K562 (cell line): ENCODE data around the gene DHX8. TPM values are rescaled to one million over a fixed set of nuclear protein-coding genes. Genes with fewer than 3 reads are reported as not detected.

ENCODE experiments used
- ATAC-seq: fragments of 200-7000 bp; cut with Tn5 transposase; 3 replicates; pipeline ENCODE4 v1.9.1; 2020; ENCODE audit warnings: moderate library complexity
- Bru-seq: library from RNA; stranded (reverse); fragments of 400-500 nt; gene quantifications from one replicate; lab custom pipeline; 2021; lab: Mats Ljungman, UMichigan
- BruChase-seq, 2 experiments: library from RNA; stranded (reverse); fragments of 400-500 nt; gene quantifications; one replicate each; lab custom pipeline; 2021; lab: Mats Ljungman, UMichigan
- BruUV-seq: library from RNA; stranded (reverse); fragments of 400-500 nt; replicated peaks from 2 replicates; lab custom pipeline; 2021; lab: Mats Ljungman, UMichigan
- CTCF ChIA-PET: fragments of 300-600 bp; formaldehyde crosslinking; extraction: SDS; loops from one replicate; lab custom pipeline; 2021; ENCODE audit warnings: low intra/inter-chr PET ratio; lab: Yijun Ruan, JAX
- POLR2A ChIA-PET: fragments of 300-600, 350-650 bp; sonication (Branson Sonifier 250); formaldehyde crosslinking; extraction: SDS; loops from one replicate; lab custom pipeline; 2021; ENCODE audit warnings: antibody characterized with exemption, inconsistent platforms; lab: Yijun Ruan, JAX
- DNase-seq, 4 experiments: peaks; one replicate each; pipeline versions ENCODE4 v3.0.0 to v3.0.0-alpha.2; 2011 to 2018; ENCODE audit warnings: low spot score in 3 of 4, mixed read lengths in 3 of 4; ENCODE audit errors: extremely low read depth in 1 of 4
- FAIRE-seq: peaks from 2 replicates; lab custom pipeline; 2011; peaks lifted over from hg19 to GRCh38; lab: Jason Lieb, UNC
- H2AFZ ChIP-seq: 2 replicates; pipeline ENCODE4 v1.6.0; 2011; ENCODE audit warnings: low read depth, low read length, control low read depth, inconsistent platforms
- H3K27ac ChIP-seq: fragments of 200-600 bp; 3 replicates; pipeline ENCODE4 v1.8.0; 2011; ENCODE audit warnings: low read depth, mild to moderate bottlenecking, control low read depth, inconsistent platforms, low read length, moderate library complexity, mixed read lengths; ENCODE audit errors: extremely low read depth
- H3K27me3 ChIP-seq, 2 experiments: fragments of 300-600 bp in 1 of 2; 2 replicates in 1 of 2; 3 replicates in 1 of 2; pipeline versions ENCODE4 v1.6.0 to v1.8.0; 2011; ENCODE audit warnings: inconsistent platforms in 2 of 2, low read length in 2 of 2, mild to moderate bottlenecking in 1 of 2, mixed read lengths in 1 of 2, moderate library complexity in 1 of 2; ENCODE audit not compliant: control insufficient read depth in 2 of 2, insufficient read depth in 2 of 2
- H3K36me3 ChIP-seq: fragments of 300-600 bp; 3 replicates; pipeline ENCODE4 v1.8.0; 2011; ENCODE audit warnings: mild to moderate bottlenecking, low read length, inconsistent platforms; ENCODE audit not compliant: control insufficient read depth, insufficient read depth
- H3K4me1 ChIP-seq, 2 experiments: fragments of 200-600 bp in 1 of 2; replicated peaks in 1 of 2; 2 replicates in 1 of 2; 3 replicates in 1 of 2; pipeline versions ENCODE4 v1.5.1 to v1.8.0; 2011; ENCODE audit warnings: inconsistent platforms in 2 of 2, low read length in 2 of 2, mild to moderate bottlenecking in 1 of 2, mixed read lengths in 1 of 2, moderate library complexity in 1 of 2; ENCODE audit not compliant: control insufficient read depth in 2 of 2, insufficient read depth in 2 of 2
- H3K4me2 ChIP-seq: 2 replicates; pipeline ENCODE4 v1.6.1; 2011; ENCODE audit warnings: low read length, control low read depth, inconsistent platforms, mixed read lengths; ENCODE audit not compliant: insufficient read depth
- H3K4me3 ChIP-seq: fragments of 200-600 bp; sonication (generic), shearing (Covaris generic); 2 replicates; pipeline ENCODE4 v1.5.1; 2016; ENCODE audit warnings: control low read depth, inconsistent platforms
- H3K79me2 ChIP-seq: fragments of 200-600 bp; 3 replicates; pipeline ENCODE4 v1.8.0; 2011; ENCODE audit warnings: low read length, inconsistent platforms; ENCODE audit not compliant: control insufficient read depth, insufficient read depth
- H3K9ac ChIP-seq, 2 experiments: 2 replicates each; pipeline versions ENCODE4 v1.6.0 to v1.6.1; 2011; ENCODE audit warnings: low read depth in 2 of 2, low read length in 2 of 2, control low read depth in 1 of 2, inconsistent platforms in 1 of 2, mild to moderate bottlenecking in 1 of 2, mixed read lengths in 1 of 2; ENCODE audit not compliant: insufficient read depth in 1 of 2
- H3K9me1 ChIP-seq: one replicate; pipeline ENCODE4 v1.6.0; 2011; ENCODE audit warnings: inconsistent platforms, mild to moderate bottlenecking, low read length, moderate library complexity; ENCODE audit not compliant: control insufficient read depth, insufficient read depth
- H3K9me3 ChIP-seq: replicated peaks from 2 replicates; pipeline ENCODE4 v1.5.1; 2011; ENCODE audit warnings: low read depth, low read length, inconsistent platforms; ENCODE audit not compliant: control insufficient read depth, insufficient read depth
- H4K20me1 ChIP-seq: replicated peaks from 2 replicates; pipeline ENCODE4 v1.6.1; 2011; ENCODE audit warnings: low read length, inconsistent platforms, mixed read lengths; ENCODE audit not compliant: control insufficient read depth, insufficient read depth
- HCFC1 ChIP-seq: IDR thresholded peaks from 2 replicates; pipeline ENCODE4 v1.6.1; 2012; ENCODE audit warnings: low read depth, low read length, improper control_type of control experiment
- PHF8 ChIP-seq: fragments of 200-600 bp; sonication (generic); IDR thresholded peaks from 2 replicates; pipeline ENCODE4 v1.6.1; 2012; ENCODE audit warnings: mixed run types, mild to moderate bottlenecking, inconsistent platforms, low read length, moderate library complexity, borderline replicate concordance
- WGBS: fragments of 100-300 bp; shearing (Covaris generic); methylation state at CpG from one replicate; pipeline ENCODE4 v1.1.6; 2016; ENCODE audit warnings: low coverage, mixed read lengths; ENCODE audit not compliant: insufficient coverage; ENCODE audit errors: missing lambda C conversion rate; 5-methylcytosine and 5-hydroxymethylcytosine counted together
- in situ Hi-C: fragments of 300-500 bp; cut with MboI; formaldehyde crosslinking; loops from 4 replicates; pipeline ENCODE4 v1.15.0; 2018; ENCODE audit warnings: inconsistent platforms, mixed read lengths
- intact Hi-C: fragments of 100-400 bp; cut with micrococcal nuclease; formaldehyde crosslinking; loops from 2 replicates; pipeline ENCODE4 v1.14.2; 2022
- long read RNA-seq, 3 experiments: library from polyadenylated mRNA in 2 of 3; library from RNA in 1 of 3; unstranded in 2 of 3; stranded (forward) in 1 of 3; transcript quantifications; one replicate each; pipeline ENCODE4 v2.0.0, GENCODE V29; 2019 to 2022
- polyA minus RNA-seq, 3 experiments: library from RNA; depleted of rRNA, polyadenylated mRNA; stranded (reverse); fragments of >200 nt; gene quantifications; 2 replicates each; pipeline ENCODE4 v1.2.3, GENCODE V29; 2011
- polyA plus RNA-seq, 8 experiments: library from polyadenylated mRNA; depleted of rRNA in 4 of 8; stranded (reverse) in 5 of 8; unstranded in 3 of 8; fragments of >200 nt; fragmentation: Nextera tagmentation in 2 of 8; fragmentation: Illumina TruSeq in 1 of 8; extraction: Ambion mirVana in 2 of 8; extraction: Trizol in 1 of 8; gene quantifications; 2 replicates each; pipeline versions ENCODE4 v1.2.1 to v1.2.3, GENCODE V29; 2011 to 2014; ENCODE audit warnings: inconsistent platforms in 1 of 8, missing spikeins in 1 of 8
- total RNA-seq, 7 experiments: library from RNA; depleted of rRNA in 6 of 7; stranded (reverse); fragments of >200 nt in 6 of 7; fragmentation: Illumina TruSeq in 2 of 7; extraction: Trizol in 2 of 7; gene quantifications; 2 replicates each; pipeline versions ENCODE4 v1.2.1 to v1.2.3, GENCODE V29; 2011 to 2021; ENCODE audit warnings: low replicate concordance in 1 of 7
- TF ChIP-seq, protein P1 (sequence below), 3 experiments: fragments of 200-800 bp in 1 of 3; fragments of 250-450 bp in 1 of 3; fragments of 450-650 bp in 1 of 3; sonication (Bioruptor Pico) in 1 of 3; sonication (Bioruptor generic) in 1 of 3; formaldehyde crosslinking in 1 of 3; IDR thresholded peaks; 2 replicates each; pipeline versions ENCODE4 v1.6.1 to v1.8.0; 2016 to 2022; ENCODE audit warnings: mild to moderate bottlenecking in 2 of 3, missing genetic modification characterization in 2 of 3, missing compliant biosample characterization in 1 of 3, moderate library complexity in 1 of 3
- TF ChIP-seq, protein P2 (sequence below): sonication (generic); formaldehyde crosslinking; IDR thresholded peaks from 2 replicates; pipeline ENCODE4 v1.8.0; 2022; ENCODE audit warnings: mild to moderate bottlenecking, missing genetic modification reagents

DHX8 gene
- total RNA-seq (2011; cell fraction: chromatin; rRNA removed; ENCODE audit: low replicate concordance): 44.2 and 47.1 TPM in 2 replicates
- 25.9 and 26.3 TPM in 2 replicates for total RNA-seq (2011; cell fraction: nucleolus; rRNA removed)
- total RNA-seq (2011; cell fraction: nucleoplasm; rRNA removed): 27.6 and 28.8 TPM in 2 replicates
- total RNA-seq (2014; rRNA removed) (26.1 and 29.3 TPM in 2 replicates), total RNA-seq (2014; rRNA removed; fragmentation: Illumina TruSeq; extraction: Trizol) (26.5 and 28.3 TPM in 2 replicates), total RNA-seq (2015; rRNA removed; fragmentation: Illumina TruSeq; extraction: Trizol) (25.6 and 29.2 TPM in 2 replicates), total RNA-seq (2021) (32.4 and 42.5 TPM in 2 replicates), polyA plus RNA-seq (2011; rRNA removed) (21.7 and 22.7 TPM in 2 replicates), polyA plus RNA-seq (2014; fragmentation: Illumina TruSeq; extraction: Trizol) (27.2 and 27.7 TPM in 2 replicates), polyA plus RNA-seq (2014; fragmentation: Nextera tagmentation; extraction: Ambion mirVana) (10 to 100 TPM; 23.1 to 24.5 TPM), polyA plus RNA-seq (2014; rRNA removed) (16.7 TPM in 2 replicates), polyA minus RNA-seq (2011; rRNA and poly(A)+ RNA removed) (57.1 and 57.6 TPM in 2 replicates), Bru-seq, nascent RNA (percentile 67 among the genes with signal in this experiment), BruChase-seq, experiment 1, labeled RNA remaining after a 2-hour chase (percentile 74 among the genes with signal in this experiment), BruChase-seq, experiment 2, labeled RNA remaining after a 6-hour chase (percentile 79 among the genes with signal in this experiment)
- 19.2 and 23.4 TPM in 2 replicates for polyA plus RNA-seq (2011; cell fraction: cytosol; rRNA removed)
- polyA plus RNA-seq (2011; cell fraction: nucleus; rRNA removed): 19.4 and 19.6 TPM in 2 replicates
- polyA plus RNA-seq (2012): 17.2 and 19.9 TPM in 2 replicates
- 21.8 and 23.5 TPM in 2 replicates for polyA minus RNA-seq (2011; cell fraction: cytosol; rRNA and poly(A)+ RNA removed)
- 13.1 and 18.3 TPM in 2 replicates for polyA minus RNA-seq (2011; cell fraction: nucleus; rRNA and poly(A)+ RNA removed)
- long read RNA-seq, experiment 1, full-length matches to known transcripts: 57 of 99 reads
- long read RNA-seq, experiment 1, partial matches to known transcripts: 16 of 99 reads
- long read RNA-seq, experiment 1, other reads (novel, unspliced or antisense): 26 of 99 reads
- long read RNA-seq, experiment 2, full-length matches to known transcripts: 5 of 32 reads
- long read RNA-seq, experiment 2, partial matches to known transcripts: 14 of 32 reads
- long read RNA-seq, experiment 2, other reads (novel, unspliced or antisense): 13 of 32 reads
- long read RNA-seq, experiment 3, full-length matches to known transcripts: 3 of 8 reads
- long read RNA-seq, experiment 3, partial matches to known transcripts: 1 of 8 reads
- long read RNA-seq, experiment 3, other reads (novel, unspliced or antisense): 4 of 8 reads

DNA sequence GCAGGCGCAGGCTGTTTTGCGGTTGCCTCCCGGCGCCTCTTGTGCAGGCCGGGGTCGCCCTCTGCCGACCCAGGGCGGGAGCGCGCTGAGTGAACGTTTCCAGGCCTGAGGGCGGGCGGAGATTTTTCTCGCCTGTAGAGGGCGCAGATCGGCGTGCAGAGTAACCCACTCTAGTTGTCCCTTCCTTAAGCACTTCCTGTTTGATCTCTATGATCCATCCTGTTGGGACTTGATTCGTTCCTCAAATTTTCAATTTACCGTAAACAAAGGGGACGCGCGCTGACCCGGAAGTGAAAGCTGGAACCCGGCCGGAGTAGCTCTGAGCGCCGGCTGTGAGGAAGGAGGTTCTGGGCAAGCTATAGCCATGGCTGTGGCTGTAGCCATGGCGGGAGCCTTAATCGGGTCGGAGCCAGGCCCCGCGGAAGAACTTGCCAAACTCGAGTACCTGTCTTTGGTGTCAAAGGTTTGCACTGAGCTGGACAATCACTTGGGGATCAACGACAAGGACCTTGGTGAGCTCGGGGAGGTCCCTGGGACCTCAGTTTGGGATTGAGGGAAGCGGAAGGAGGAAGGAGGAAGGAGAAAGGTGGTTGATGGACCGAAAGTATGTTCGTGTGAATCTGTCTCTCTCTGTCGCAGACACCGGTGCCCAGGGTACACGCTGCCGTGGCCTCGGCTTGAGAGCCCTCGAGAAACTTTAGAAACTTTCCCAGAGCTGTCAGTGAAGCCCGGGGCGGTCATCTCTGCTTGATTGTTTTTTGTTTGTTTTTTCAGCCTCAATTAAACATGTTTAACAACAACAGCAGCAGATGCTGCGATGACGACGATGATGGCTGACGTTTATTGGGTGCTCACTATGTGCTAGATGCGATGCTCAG, at the start of gene DHX8:
Gene DHX8 (plus strand): TSS at position 302 of the 878 bp plus-strand sequence. CDS start 63 bp downstream, at position 365.
- Histone ChIP-seq H3K27me3 (no peaks in the 10 kb centered on the region), H3K9ac (peak within 1 kb of the TSS; percentile 82 to 98), H2AFZ (peak within 1 kb of the TSS; percentile 100), H3K27ac (peak within 1 kb of the TSS; percentile 79), H3K36me3 (no peaks in the 10 kb centered on the region), H3K79me2 (peaks cover 39% of the 10 kb centered on the region), H3K4me3 (peak within 1 kb of the TSS; percentile 62), H3K9me1 (no peaks in the 10 kb centered on the region), H3K4me1 (peaks cover 3 to 4% of the 10 kb centered on the region in 2 experiments; a peak in 3 of 5 replicates), H3K9me3 (no peaks in the 10 kb centered on the region), H3K4me2 (peak within 1 kb of the TSS; percentile 97), H4K20me1 (no peaks in the 10 kb centered on the region)
- ChIA-PET POLR2A (interaction anchor here (0.6 to 4.6 kb wide), 20 partner anchors 9 to 953 kb away, joined by 3 to 45 read pairs (median 4); no protein-coding TSS in a partner anchor), CTCF (interaction anchor here (0.5 to 4.7 kb wide), 10 partner anchors 85 to 486 kb away, joined by 3 to 181 read pairs (median 3); partner anchors contain the start of genes ARL4D and RPL27)
- ATAC-seq (peak; percentile 98), DNase-seq (peak; percentile 91 to 97 (median 94)), FAIRE-seq (peak; percentile 98)
- intact Hi-C loops: loop anchor here (1.0 kb wide), 2 partner anchors 90 to 95 kb away; no protein-coding TSS in a partner anchor
- whole genome bisulfite sequencing: 2% methylated on average over 50 of the region's 51 CpGs
- in situ Hi-C loops: loop anchor here (5.0 to 25.0 kb wide), 2 partner anchors 97 to 197 kb away; no protein-coding TSS in a partner anchor
- TSS peak; percentile 72 for BruUV-seq
- TF ChIP-seq PHF8 (peak; percentile 97), HCFC1 (peak; percentile 89)
- TF ChIP-seq, protein P1, sequence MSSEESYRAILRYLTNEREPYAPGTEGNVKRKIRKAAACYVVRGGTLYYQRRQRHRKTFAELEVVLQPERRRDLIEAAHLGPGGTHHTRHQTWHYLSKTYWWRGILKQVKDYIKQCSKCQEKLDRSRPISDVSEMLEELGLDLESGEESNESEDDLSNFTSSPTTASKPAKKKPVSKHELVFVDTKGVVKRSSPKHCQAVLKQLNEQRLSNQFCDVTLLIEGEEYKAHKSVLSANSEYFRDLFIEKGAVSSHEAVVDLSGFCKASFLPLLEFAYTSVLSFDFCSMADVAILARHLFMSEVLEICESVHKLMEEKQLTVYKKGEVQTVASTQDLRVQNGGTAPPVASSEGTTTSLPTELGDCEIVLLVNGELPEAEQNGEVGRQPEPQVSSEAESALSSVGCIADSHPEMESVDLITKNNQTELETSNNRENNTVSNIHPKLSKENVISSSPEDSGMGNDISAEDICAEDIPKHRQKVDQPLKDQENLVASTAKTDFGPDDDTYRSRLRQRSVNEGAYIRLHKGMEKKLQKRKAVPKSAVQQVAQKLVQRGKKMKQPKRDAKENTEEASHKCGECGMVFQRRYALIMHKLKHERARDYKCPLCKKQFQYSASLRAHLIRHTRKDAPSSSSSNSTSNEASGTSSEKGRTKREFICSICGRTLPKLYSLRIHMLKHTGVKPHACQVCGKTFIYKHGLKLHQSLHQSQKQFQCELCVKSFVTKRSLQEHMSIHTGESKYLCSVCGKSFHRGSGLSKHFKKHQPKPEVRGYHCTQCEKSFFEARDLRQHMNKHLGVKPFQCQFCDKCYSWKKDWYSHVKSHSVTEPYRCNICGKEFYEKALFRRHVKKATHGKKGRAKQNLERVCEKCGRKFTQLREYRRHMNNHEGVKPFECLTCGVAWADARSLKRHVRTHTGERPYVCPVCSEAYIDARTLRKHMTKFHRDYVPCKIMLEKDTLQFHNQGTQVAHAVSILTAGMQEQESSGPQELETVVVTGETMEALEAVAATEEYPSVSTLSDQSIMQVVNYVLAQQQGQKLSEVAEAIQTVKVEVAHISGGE (CRISPR knock-in tag; IDR thresholded peaks at IDR 0.05): peak; percentile 82 to 98 (median 85); a peak in 5 of 6 replicates
- TF ChIP-seq, protein P2, sequence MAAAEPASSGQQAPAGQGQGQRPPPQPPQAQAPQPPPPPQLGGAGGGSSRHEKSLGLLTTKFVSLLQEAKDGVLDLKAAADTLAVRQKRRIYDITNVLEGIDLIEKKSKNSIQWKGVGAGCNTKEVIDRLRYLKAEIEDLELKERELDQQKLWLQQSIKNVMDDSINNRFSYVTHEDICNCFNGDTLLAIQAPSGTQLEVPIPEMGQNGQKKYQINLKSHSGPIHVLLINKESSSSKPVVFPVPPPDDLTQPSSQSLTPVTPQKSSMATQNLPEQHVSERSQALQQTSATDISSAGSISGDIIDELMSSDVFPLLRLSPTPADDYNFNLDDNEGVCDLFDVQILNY: 0 out of 2 replicates have a peak, but pooled peaks have one; percentile 66
